HepG2 (cell line): Measurements from ENCODE around the gene REST. TPM values are rescaled to one million over a fixed set of nuclear protein-coding genes. Genes with fewer than 3 reads are reported as not detected.

Experiments used
- ATF7-NPFF ChIP-seq: sonication (generic); formaldehyde crosslinking; IDR thresholded peaks from 2 replicates; pipeline ENCODE4 v1.8.1; 2023; ENCODE audit warnings: mild to moderate bottlenecking, low read depth, missing genetic modification reagents, moderate library complexity
- CAMTA2 ChIP-seq: sonication (generic); formaldehyde crosslinking; IDR thresholded peaks from 2 replicates; pipeline ENCODE4 v1.4.0; 2020; ENCODE audit warnings: mild to moderate bottlenecking, missing genetic modification reagents, borderline replicate concordance
- ETS1 ChIP-seq: sonication (generic); formaldehyde crosslinking; IDR thresholded peaks from 2 replicates; pipeline ENCODE4 v1.4.0; 2020; ENCODE audit warnings: missing genetic modification reagents
- FOXO1 ChIP-seq: sonication (generic); formaldehyde crosslinking; IDR thresholded peaks from 2 replicates; pipeline ENCODE4 v1.4.0; 2020; ENCODE audit warnings: missing genetic modification reagents
- IRF2 ChIP-seq: IDR thresholded peaks from 2 replicates; pipeline ENCODE4 v1.6.1; 2018; ENCODE audit warnings: missing genetic modification reagents, missing compliant biosample characterization
- JUND ChIP-seq: sonication (generic); formaldehyde crosslinking; IDR thresholded peaks from 2 replicates; pipeline ENCODE4 v1.8.0; 2022; ENCODE audit warnings: mild to moderate bottlenecking, missing genetic modification reagents
- KDM5B ChIP-seq: sonication (generic); formaldehyde crosslinking; IDR thresholded peaks from 2 replicates; pipeline ENCODE4 v1.4.0; 2020; ENCODE audit warnings: missing genetic modification reagents, mild to moderate bottlenecking, borderline replicate concordance
- MAFF ChIP-seq: IDR thresholded peaks from 2 replicates; pipeline ENCODE4 v1.6.1; 2011; ENCODE audit warnings: low read depth, low read length, improper control_type of control experiment
- NBN ChIP-seq: fragments of 450-650 bp; conservative IDR thresholded peaks from 2 replicates; pipeline ENCODE4 v1.6.1; 2017
- NR2C2 ChIP-seq: sonication (generic); formaldehyde crosslinking; IDR thresholded peaks from 2 replicates; pipeline ENCODE4 v1.4.0; 2020; ENCODE audit warnings: missing genetic modification reagents, mild to moderate bottlenecking, moderate library complexity, borderline replicate concordance
- PCBP1 ChIP-seq: fragments of 200-400 bp; formaldehyde crosslinking; IDR thresholded peaks from 2 replicates; pipeline ENCODE4 v1.6.1; 2017; ENCODE audit warnings: mild to moderate bottlenecking, low read depth, low read length, borderline replicate concordance
- RXRB ChIP-seq: IDR thresholded peaks from 2 replicates; pipeline ENCODE4 v1.6.1; 2016; ENCODE audit warnings: borderline replicate concordance, missing genetic modification reagents, missing compliant biosample characterization
- SRY ChIP-seq: sonication (generic); formaldehyde crosslinking; IDR thresholded peaks from 2 replicates; pipeline ENCODE4 v1.8.0; 2022; ENCODE audit warnings: mild to moderate bottlenecking, missing genetic modification reagents
- STAT5B ChIP-seq: sonication (generic); formaldehyde crosslinking; IDR thresholded peaks from 2 replicates; pipeline ENCODE4 v1.4.0; 2020; ENCODE audit warnings: missing genetic modification reagents
- SUZ12 ChIP-seq: fragments of 150-350 bp; IDR thresholded peaks from 2 replicates; pipeline ENCODE4 v1.6.1; 2014; ENCODE audit warnings: low read depth, low read length
- TAF1 ChIP-seq: sonication (generic); formaldehyde crosslinking; IDR thresholded peaks from 2 replicates; pipeline ENCODE4 v1.4.0; 2020; ENCODE audit warnings: missing genetic modification reagents
- TCF12 ChIP-seq, 2 experiments: fragments of 450-650 bp in 1 of 2; sonication (generic) in 1 of 2; formaldehyde crosslinking in 1 of 2; IDR thresholded peaks; 2 replicates each; pipeline versions ENCODE4 v1.6.1 to v1.8.0; 2017 to 2022; ENCODE audit warnings: antibody characterized with exemption in 1 of 2, mild to moderate bottlenecking in 1 of 2, missing genetic modification reagents in 1 of 2, moderate library complexity in 1 of 2
- THAP11 ChIP-seq: IDR thresholded peaks from 2 replicates; pipeline ENCODE4 v1.6.1; 2016; ENCODE audit warnings: missing biosample characterization, missing genetic modification reagents
- ZBTB20 ChIP-seq: sonication (generic); formaldehyde crosslinking; IDR thresholded peaks from 2 replicates; pipeline ENCODE4 v1.8.1; 2023; ENCODE audit warnings: missing genetic modification reagents, low read depth, mild to moderate bottlenecking, borderline replicate concordance
- ZNF136 ChIP-seq: sonication (generic); formaldehyde crosslinking; IDR thresholded peaks from 2 replicates; pipeline ENCODE4 v1.8.1; 2022; ENCODE audit warnings: low read depth, mild to moderate bottlenecking, moderate library complexity, missing genetic modification reagents
- ZNF138 ChIP-seq: sonication (generic); formaldehyde crosslinking; IDR thresholded peaks from 2 replicates; pipeline ENCODE4 v1.5.0; 2020; ENCODE audit warnings: mild to moderate bottlenecking, low read depth, missing genetic modification reagents
- ZNF205 ChIP-seq: IDR thresholded peaks from 2 replicates; pipeline ENCODE4 v1.6.1; 2018; ENCODE audit warnings: missing biosample characterization, missing genetic modification reagents
- ZNF460 ChIP-seq: sonication (generic); formaldehyde crosslinking; IDR thresholded peaks from 2 replicates; pipeline ENCODE4 v1.5.1; 2020; ENCODE audit warnings: missing genetic modification reagents, mild to moderate bottlenecking, borderline replicate concordance
- ZNF546 ChIP-seq: sonication (generic); formaldehyde crosslinking; conservative IDR thresholded peaks from 2 replicates; pipeline ENCODE4 v1.8.1; 2023; ENCODE audit warnings: mild to moderate bottlenecking, missing genetic modification reagents
- polyA plus RNA-seq, 8 experiments: library from polyadenylated mRNA; depleted of rRNA in 3 of 8; stranded (reverse) in 7 of 8; unstranded in 1 of 8; fragments of >200 nt; fragmentation: Illumina TruSeq in 4 of 8; extraction: Trizol in 4 of 8; gene quantifications; 2 replicates each; pipeline versions ENCODE4 v1.2.1 to v1.2.3, GENCODE V29; 2011 to 2016; ENCODE audit warnings: low read depth in 4 of 8, missing spikeins in 1 of 8, mixed read lengths in 1 of 8; ENCODE audit not compliant: insufficient read depth in 1 of 8
- total RNA-seq, 5 experiments: library from RNA; depleted of rRNA; stranded (reverse); fragments of >200 nt; fragmentation: Illumina TruSeq; extraction: Trizol; gene quantifications; 2 replicates each; pipeline ENCODE4 v1.2.3, GENCODE V29; 2016; ENCODE audit warnings: low read depth in 1 of 5
- TF ChIP-seq, protein P1 (sequence below): sonication (generic); formaldehyde crosslinking; IDR thresholded peaks from 2 replicates; pipeline ENCODE4 v1.4.0; 2020; ENCODE audit warnings: missing genetic modification reagents
- TF ChIP-seq, protein P2 (sequence below): sonication (generic); formaldehyde crosslinking; IDR thresholded peaks from 2 replicates; pipeline ENCODE4 v1.4.0; 2020; ENCODE audit warnings: missing genetic modification reagents

Gene REST
- total and polyA plus RNA-seq, 2 of the 13 experiments (the other 11 are each of a cell fraction or from before 2014, with no cell fraction given): 12.7 to 22.4 TPM

DNA sequence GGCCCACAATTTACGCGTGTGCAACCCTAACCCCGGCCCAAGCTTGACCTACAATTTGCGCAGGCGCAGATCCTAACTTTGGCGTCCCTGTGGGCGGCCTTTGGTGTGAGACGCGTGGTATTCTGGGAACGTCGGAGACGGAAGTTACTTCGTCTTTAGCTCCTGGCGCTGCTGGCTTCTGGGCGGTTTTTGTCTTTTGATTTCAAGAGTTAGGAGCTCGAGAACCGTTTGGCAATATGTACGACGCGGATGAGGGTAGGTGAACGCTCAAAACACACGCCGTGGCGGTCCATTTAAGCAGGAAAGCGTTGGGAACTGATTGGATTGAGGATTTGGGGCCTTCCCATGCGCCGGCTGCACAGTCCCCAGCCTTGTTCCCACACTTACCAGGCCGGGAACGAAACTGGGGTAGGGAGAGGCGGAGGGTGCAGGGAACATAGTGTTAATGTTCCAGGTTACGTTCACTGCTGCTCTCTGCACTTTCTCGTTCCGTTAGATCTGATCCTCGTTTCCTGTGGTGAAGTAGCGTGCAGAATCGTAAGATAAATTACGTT, 71.1 kb downstream of the REST start, which contains the start of gene POLR2B (continued):
- TF ChIP-seq, protein P1, sequence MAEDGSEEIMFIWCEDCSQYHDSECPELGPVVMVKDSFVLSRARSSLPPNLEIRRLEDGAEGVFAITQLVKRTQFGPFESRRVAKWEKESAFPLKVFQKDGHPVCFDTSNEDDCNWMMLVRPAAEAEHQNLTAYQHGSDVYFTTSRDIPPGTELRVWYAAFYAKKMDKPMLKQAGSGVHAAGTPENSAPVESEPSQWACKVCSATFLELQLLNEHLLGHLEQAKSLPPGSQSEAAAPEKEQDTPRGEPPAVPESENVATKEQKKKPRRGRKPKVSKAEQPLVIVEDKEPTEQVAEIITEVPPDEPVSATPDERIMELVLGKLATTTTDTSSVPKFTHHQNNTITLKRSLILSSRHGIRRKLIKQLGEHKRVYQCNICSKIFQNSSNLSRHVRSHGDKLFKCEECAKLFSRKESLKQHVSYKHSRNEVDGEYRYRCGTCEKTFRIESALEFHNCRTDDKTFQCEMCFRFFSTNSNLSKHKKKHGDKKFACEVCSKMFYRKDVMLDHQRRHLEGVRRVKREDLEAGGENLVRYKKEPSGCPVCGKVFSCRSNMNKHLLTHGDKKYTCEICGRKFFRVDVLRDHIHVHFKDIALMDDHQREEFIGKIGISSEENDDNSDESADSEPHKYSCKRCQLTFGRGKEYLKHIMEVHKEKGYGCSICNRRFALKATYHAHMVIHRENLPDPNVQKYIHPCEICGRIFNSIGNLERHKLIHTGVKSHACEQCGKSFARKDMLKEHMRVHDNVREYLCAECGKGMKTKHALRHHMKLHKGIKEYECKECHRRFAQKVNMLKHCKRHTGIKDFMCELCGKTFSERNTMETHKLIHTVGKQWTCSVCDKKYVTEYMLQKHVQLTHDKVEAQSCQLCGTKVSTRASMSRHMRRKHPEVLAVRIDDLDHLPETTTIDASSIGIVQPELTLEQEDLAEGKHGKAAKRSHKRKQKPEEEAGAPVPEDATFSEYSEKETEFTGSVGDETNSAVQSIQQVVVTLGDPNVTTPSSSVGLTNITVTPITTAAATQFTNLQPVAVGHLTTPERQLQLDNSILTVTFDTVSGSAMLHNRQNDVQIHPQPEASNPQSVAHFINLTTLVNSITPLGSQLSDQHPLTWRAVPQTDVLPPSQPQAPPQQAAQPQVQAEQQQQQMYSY (CRISPR knock-in tag): no peak
- no peak for TF ChIP-seq ETS1
- TF ChIP-seq ZNF136: peak; percentile 83
- no peak for TF ChIP-seq MAFF
- TF ChIP-seq KDM5B (CRISPR knock-in tag): no peak
- peak; percentile 31; the same call in 1 of the 2 replicates for TF ChIP-seq IRF2 (CRISPR knock-in tag)
- TF ChIP-seq, protein P2, sequence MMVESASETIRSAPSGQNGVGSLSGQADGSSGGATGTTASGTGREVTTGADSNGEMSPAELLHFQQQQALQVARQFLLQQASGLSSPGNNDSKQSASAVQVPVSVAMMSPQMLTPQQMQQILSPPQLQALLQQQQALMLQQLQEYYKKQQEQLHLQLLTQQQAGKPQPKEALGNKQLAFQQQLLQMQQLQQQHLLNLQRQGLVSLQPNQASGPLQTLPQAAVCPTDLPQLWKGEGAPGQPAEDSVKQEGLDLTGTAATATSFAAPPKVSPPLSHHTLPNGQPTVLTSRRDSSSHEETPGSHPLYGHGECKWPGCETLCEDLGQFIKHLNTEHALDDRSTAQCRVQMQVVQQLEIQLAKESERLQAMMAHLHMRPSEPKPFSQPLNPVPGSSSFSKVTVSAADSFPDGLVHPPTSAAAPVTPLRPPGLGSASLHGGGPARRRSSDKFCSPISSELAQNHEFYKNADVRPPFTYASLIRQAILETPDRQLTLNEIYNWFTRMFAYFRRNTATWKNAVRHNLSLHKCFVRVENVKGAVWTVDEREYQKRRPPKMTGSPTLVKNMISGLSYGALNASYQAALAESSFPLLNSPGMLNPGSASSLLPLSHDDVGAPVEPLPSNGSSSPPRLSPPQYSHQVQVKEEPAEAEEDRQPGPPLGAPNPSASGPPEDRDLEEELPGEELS (CRISPR knock-in tag): no peak
- peak; percentile 9; the same call in 1 of the 2 replicates for TF ChIP-seq SUZ12
- peak; percentile 89 for TF ChIP-seq NR2C2 (CRISPR knock-in tag)
- TF ChIP-seq ZNF546 (CRISPR knock-in tag): no peak
- TF ChIP-seq ATF7-NPFF: peak; percentile 57; the same call in 1 of the 2 replicates
- no peak for TF ChIP-seq JUND
- no peak for TF ChIP-seq ZNF138
- TF ChIP-seq TCF12 (IDR thresholded peaks at IDR 0.05): no peak
- TF ChIP-seq TCF12 (CRISPR knock-in tag; IDR thresholded peaks at IDR 0.05): no peak
- peak; percentile 54; the same call in 1 of the 2 replicates for TF ChIP-seq RXRB (CRISPR knock-in tag)
- TF ChIP-seq CAMTA2: no peak
- no peak for TF ChIP-seq PCBP1
- TF ChIP-seq STAT5B (CRISPR knock-in tag): no peak
- no peak for TF ChIP-seq SRY (CRISPR knock-in tag)
- TF ChIP-seq ZNF205: no peak; the same call in 1 of the 2 replicates
- peak; percentile 72 for TF ChIP-seq TAF1 (CRISPR knock-in tag)
- TF ChIP-seq NBN: no peak
- TF ChIP-seq ZBTB20 (CRISPR knock-in tag): no peak
- TF ChIP-seq FOXO1 (CRISPR knock-in tag): no peak
- TF ChIP-seq ZNF460 (CRISPR knock-in tag): no peak
- TF ChIP-seq THAP11 (CRISPR knock-in tag): peak; percentile 85
